AG04450 (cell line): ENCODE measurements around the gene MBNL1. TPM values are rescaled to one million over a fixed set of nuclear protein-coding genes. Genes with fewer than 3 reads are reported as not detected.

Experiments
- CTCF ChIA-PET: fragments of 300-600, 350-600 bp; formaldehyde crosslinking; extraction: SDS; loops from one replicate; lab custom pipeline; 2022; ENCODE audit warnings: antibody characterized with exemption, inconsistent platforms; lab: Charles Lee
- POLR2A ChIA-PET: fragments of 350-600 bp; formaldehyde crosslinking; extraction: SDS; loops from one replicate; lab custom pipeline; 2021; ENCODE audit warnings: antibody characterized with exemption, inconsistent platforms; lab: Yijun Ruan, JAX
- DNase-seq: peaks from one replicate; pipeline ENCODE4 v3.0.0-alpha.2; 2011; ENCODE audit warnings: low read depth, low spot score
- H3K27ac ChIP-seq: one replicate; pipeline ENCODE4 v1.5.1; 2012; ENCODE audit warnings: low read depth, low read length, control low read depth
- H3K27me3 ChIP-seq: one replicate; pipeline ENCODE4 v1.6.0; 2012; ENCODE audit warnings: low read length; ENCODE audit not compliant: control insufficient read depth, insufficient read depth
- H3K4me3 ChIP-seq: 2 replicates; pipeline ENCODE4 v1.5.1; 2011; ENCODE audit warnings: mild to moderate bottlenecking, low read depth, low read length, control low read depth
- H3K9me3 ChIP-seq: 2 replicates; pipeline ENCODE4 v1.5.1; 2012; ENCODE audit warnings: low read length; ENCODE audit not compliant: control insufficient read depth, insufficient read depth
- polyA plus RNA-seq: library from polyadenylated mRNA; depleted of rRNA; stranded (reverse); fragments of >200 nt; gene quantifications from 2 replicates; pipeline ENCODE4 v1.2.3, GENCODE V29; 2011
- TF ChIP-seq, protein P1 (sequence below): IDR thresholded peaks from 2 replicates; pipeline ENCODE4 v1.5.1; 2011; ENCODE audit warnings: low read depth, low read length, control low read depth, inconsistent platforms

Gene MBNL1
- polyA plus RNA-seq, 1 experiment, result 92.1 TPM

DNA sequence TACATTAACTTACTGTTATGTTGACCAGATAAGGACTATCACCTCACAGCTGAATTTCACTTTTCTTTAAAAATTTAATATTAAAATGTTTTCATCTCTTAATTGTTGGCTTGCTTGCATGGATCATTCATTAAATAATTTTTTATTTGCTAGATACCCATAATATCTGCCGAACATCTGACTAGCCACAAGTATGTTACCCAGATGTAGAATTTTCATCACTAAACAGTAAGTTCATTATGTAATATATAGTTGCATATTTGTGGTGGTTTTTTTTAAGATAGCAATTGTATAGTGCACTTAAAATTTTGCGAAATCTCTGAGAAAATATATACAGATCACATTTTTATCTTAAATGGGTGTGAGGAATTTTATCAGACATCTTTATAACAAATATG lies 190.4 kb downstream of the MBNL1 start:
- TF ChIP-seq, protein P1, sequence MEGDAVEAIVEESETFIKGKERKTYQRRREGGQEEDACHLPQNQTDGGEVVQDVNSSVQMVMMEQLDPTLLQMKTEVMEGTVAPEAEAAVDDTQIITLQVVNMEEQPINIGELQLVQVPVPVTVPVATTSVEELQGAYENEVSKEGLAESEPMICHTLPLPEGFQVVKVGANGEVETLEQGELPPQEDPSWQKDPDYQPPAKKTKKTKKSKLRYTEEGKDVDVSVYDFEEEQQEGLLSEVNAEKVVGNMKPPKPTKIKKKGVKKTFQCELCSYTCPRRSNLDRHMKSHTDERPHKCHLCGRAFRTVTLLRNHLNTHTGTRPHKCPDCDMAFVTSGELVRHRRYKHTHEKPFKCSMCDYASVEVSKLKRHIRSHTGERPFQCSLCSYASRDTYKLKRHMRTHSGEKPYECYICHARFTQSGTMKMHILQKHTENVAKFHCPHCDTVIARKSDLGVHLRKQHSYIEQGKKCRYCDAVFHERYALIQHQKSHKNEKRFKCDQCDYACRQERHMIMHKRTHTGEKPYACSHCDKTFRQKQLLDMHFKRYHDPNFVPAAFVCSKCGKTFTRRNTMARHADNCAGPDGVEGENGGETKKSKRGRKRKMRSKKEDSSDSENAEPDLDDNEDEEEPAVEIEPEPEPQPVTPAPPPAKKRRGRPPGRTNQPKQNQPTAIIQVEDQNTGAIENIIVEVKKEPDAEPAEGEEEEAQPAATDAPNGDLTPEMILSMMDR, result no peak
- Histone ChIP-seq H3K9me3 (no peaks in the 10 kb centered on the region), H3K4me3 (no peak overlapping the region), H3K27me3 (no peaks in the 10 kb centered on the region), H3K27ac (no peak overlapping the region)
- no peak for DNase-seq
- ChIA-PET CTCF (interaction anchor here (0.6 kb wide), 1 partner anchor 1131 kb away, joined by 4 read pairs; no protein-coding TSS in a partner anchor), POLR2A (interaction anchor here (0.7 kb wide), 1 partner anchor 433 kb away, joined by 4 read pairs; no protein-coding TSS in a partner anchor)

DNA sequence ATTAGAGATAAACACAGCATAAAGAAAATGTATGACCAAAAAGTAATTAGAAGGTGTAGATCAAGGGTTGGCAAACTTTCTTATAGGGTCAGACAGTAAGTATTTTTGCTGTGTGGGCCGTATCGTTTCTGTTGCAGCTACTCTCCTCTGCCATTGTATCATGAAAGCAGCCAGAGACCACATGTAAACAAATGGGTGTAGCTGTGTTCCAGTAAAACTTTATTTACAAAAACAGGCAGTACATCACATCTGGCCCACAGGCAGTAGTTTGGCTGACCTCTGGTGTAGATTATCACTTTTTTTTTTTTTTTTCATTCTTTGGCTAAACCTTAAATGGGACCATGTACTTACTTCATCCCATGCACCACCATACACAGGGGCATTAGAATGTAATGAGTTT lies 190.8 kb downstream of the MBNL1 start:
- DNase-seq, result no peak
- H3K9me3 ChIP-seq, result no peaks in the 10 kb centered on the region
- no peak overlapping the region for H3K27ac ChIP-seq
- no peaks in the 10 kb centered on the region for H3K27me3 ChIP-seq
- CTCF ChIA-PET, result no interaction called here
- POLR2A ChIA-PET, result interaction anchor here (0.7 kb wide), 1 partner anchor 433 kb away, joined by 4 read pairs; no protein-coding TSS in a partner anchor
- TF ChIP-seq, protein P1, result no peak
- no peak overlapping the region for H3K4me3 ChIP-seq

DNA sequence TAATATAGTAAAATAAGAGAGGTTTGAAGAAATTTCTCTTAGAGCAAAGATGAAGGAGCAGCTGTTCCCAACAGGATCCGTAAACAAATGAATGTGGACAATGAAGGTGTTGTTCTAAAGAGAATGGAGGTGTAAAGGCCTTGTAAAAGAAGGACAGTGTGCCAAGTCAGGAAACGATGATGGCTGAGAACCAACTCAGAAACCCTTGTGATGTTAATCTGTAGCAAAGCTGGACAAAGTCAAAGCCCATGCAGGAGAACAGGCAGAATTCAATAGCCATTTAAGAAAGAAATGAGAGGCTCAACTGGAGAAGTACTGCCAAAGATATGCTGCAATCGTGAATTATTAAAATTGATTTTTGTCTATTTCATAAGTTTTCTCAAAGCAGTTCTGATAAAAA lies 192.2 kb downstream of the MBNL1 start:
- Histone ChIP-seq H3K4me3 (no peak overlapping the region), H3K27me3 (no peaks in the 10 kb centered on the region), H3K27ac (no peak overlapping the region), H3K9me3 (no peaks in the 10 kb centered on the region)
- POLR2A ChIA-PET, result no interaction called here
- no peak for DNase-seq
- CTCF ChIA-PET, result interaction anchor here (1.6 kb wide), 1 partner anchor 12 kb away, joined by 6 read pairs; no protein-coding TSS in a partner anchor
- TF ChIP-seq, protein P1, result no peak

DNA sequence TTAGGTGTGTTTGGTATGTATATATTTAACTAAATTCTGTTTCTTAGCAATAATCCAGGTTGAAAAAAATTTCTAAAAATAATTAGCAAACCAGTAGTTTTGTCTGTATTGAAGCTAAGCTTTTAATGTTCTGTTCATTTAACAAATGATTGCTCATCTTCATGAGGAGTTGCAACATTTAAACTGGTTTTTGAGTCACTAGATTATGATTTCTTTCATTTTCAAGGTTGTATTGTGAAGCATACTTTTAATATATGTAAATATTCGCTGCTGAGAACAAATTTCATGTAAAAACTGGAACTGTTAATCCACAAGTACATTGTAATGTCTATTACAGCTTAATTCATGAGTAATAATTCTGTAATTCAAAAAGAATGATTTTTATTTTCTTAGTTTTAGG lies 192.7 kb downstream of the MBNL1 start:
- no peak for DNase-seq
- TF ChIP-seq, protein P1, result no peak
- Histone ChIP-seq H3K27me3 (no peaks in the 10 kb centered on the region), H3K27ac (no peak overlapping the region), H3K9me3 (no peaks in the 10 kb centered on the region), H3K4me3 (no peak overlapping the region)
- CTCF ChIA-PET, result interaction anchor here (1.2 to 1.6 kb wide), 2 partner anchors 11 to 18 kb away, joined by 4 to 6 read pairs; no protein-coding TSS in a partner anchor
- POLR2A ChIA-PET, result no interaction called here

DNA sequence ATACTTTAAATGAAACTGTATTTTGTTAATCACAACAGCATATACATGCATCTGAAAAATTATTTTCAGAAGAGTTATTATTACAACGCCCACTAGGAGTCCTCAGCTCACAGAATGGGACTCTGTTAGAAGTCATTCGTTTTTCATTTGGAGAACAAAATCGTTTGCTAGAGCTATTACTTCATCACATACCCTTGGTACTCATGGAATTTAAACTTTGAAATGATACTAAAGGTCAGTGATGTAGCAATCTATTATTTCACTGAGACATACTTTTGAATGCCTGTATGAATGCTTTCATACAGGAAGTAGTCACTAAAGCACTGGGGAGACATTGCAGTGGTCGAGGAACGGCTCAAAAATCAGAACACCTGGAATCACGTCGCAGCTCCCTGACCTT lies 198.1 kb downstream of the MBNL1 start:
- ChIA-PET POLR2A (interaction anchor here (0.7 kb wide), 1 partner anchor 194 kb away, joined by 3 read pairs; no protein-coding TSS in a partner anchor), CTCF (interaction anchor here (0.5 to 1.5 kb wide), 4 partner anchors 20 to 274 kb away, joined by 3 to 8 read pairs (median 4); no protein-coding TSS in a partner anchor)
- Histone ChIP-seq H3K9me3 (no peaks in the 10 kb centered on the region), H3K27me3 (no peaks in the 10 kb centered on the region), H3K4me3 (no peak overlapping the region), H3K27ac (peak overlapping the region; percentile 33)
- TF ChIP-seq, protein P1, result peak; percentile 52
- peak; percentile 21 for DNase-seq
